Right cardiac atrium (tissue), 5 donors: ENCODE measurements around the gene ZNF865. TPM values are rescaled to one million over a fixed set of nuclear protein-coding genes. Genes with fewer than 3 reads are reported as not detected.
"Not testable (repeated sequence)": the region's sequence is repeated elsewhere in the genome, so short reads cannot be mapped to it uniquely, and the experiment has no call there.

Experiments used
- ATAC-seq, 2 donors: fragments of 200-7000 bp; cut with Tn5 transposase; one replicate each; pipeline versions ENCODE4 v1.8.0 to v1.9.1; 2020; ENCODE audit warnings: moderate library complexity in 2 of 2, mild to moderate bottlenecking in 1 of 2
- DNase-seq, 3 donors: peaks; one replicate each; pipeline ENCODE4 v3.0.0-alpha.2; 2020
- H3K27ac ChIP-seq: one replicate; pipeline ENCODE4 v1.5.1; 2013; ENCODE audit warnings: mild to moderate bottlenecking, low read length, control low read depth, moderate library complexity
- H3K27me3 ChIP-seq: one replicate; pipeline ENCODE4 v1.6.1; 2013; ENCODE audit not compliant: control insufficient read depth, insufficient read depth
- H3K4me1 ChIP-seq: one replicate; pipeline ENCODE4 v1.6.1; 2013; ENCODE audit warnings: low read length; ENCODE audit not compliant: control insufficient read depth, insufficient read depth
- H3K4me3 ChIP-seq: one replicate; pipeline ENCODE4 v1.5.1; 2013; ENCODE audit warnings: low read length, control low read depth
- H3K9me3 ChIP-seq: one replicate; pipeline ENCODE4 v1.6.1; 2013; ENCODE audit warnings: low read length; ENCODE audit not compliant: control insufficient read depth
- WGBS: extraction: QIAGEN DNeasy Blood & Tissue Kit; methylation state at CpG from one replicate; pipeline ENCODE4 v1.1.7; 2013; 5-methylcytosine and 5-hydroxymethylcytosine counted together
- intact Hi-C, 4 donors: fragments of 100-400 bp; cut with DNase I; formaldehyde crosslinking; loops; one replicate each; pipeline versions ENCODE4 v1.11.0 to v1.14.0; 2022 to 2023
- long read RNA-seq, 4 donors: library from polyadenylated mRNA; unstranded; transcript quantifications; one replicate each; pipeline ENCODE4 v2.0.0, GENCODE V29; 2020 to 2021
- polyA plus RNA-seq: library from polyadenylated mRNA; stranded (reverse); fragments of 200-250 nt; gene quantifications from one replicate; pipeline ENCODE4 v1.2.3, GENCODE V29; 2013
- total RNA-seq, 4 donors: library from RNA; stranded (reverse); fragmentation: NEBNext Ultra II Directional; extraction: Animal tissue kit (Norgen Biotek cat#: 25700); gene quantifications; one replicate each; pipeline ENCODE4 v1.2.1, GENCODE V29; 2021
- donor health status: healthy with polysubstance abuse.
- donor health status: DM: no; HTN: yes; CAD: no.
- donor health status: DM: no; HTN: no; CAD: no.
- donor health status: DM: no; HTN: yes; CAD: no; lungs with severe emphysema.
- donor health status: DM: yes; HTN: yes; CAD: no.

ZNF865 gene
- total RNA-seq (10 to 100 TPM; 19.4 to 20.8 (median 20.2) TPM), polyA plus RNA-seq (17.2 TPM)
- long read RNA-seq, donor 1, partial matches to known transcripts: 0 of 14 reads
- long read RNA-seq, donor 1, other reads (novel, unspliced or antisense): 14 of 14 reads
- long read RNA-seq, donor 2, partial matches to known transcripts: 0 of 10 reads
- long read RNA-seq, donor 2, other reads (novel, unspliced or antisense): 10 of 10 reads
- long read RNA-seq, donor 3, partial matches to known transcripts: 0 of 7 reads
- long read RNA-seq, donor 3, other reads (novel, unspliced or antisense): 7 of 7 reads
- long read RNA-seq, donor 4, partial matches to known transcripts: 0 of 14 reads
- long read RNA-seq, donor 4, other reads (novel, unspliced or antisense): 14 of 14 reads

DNA sequence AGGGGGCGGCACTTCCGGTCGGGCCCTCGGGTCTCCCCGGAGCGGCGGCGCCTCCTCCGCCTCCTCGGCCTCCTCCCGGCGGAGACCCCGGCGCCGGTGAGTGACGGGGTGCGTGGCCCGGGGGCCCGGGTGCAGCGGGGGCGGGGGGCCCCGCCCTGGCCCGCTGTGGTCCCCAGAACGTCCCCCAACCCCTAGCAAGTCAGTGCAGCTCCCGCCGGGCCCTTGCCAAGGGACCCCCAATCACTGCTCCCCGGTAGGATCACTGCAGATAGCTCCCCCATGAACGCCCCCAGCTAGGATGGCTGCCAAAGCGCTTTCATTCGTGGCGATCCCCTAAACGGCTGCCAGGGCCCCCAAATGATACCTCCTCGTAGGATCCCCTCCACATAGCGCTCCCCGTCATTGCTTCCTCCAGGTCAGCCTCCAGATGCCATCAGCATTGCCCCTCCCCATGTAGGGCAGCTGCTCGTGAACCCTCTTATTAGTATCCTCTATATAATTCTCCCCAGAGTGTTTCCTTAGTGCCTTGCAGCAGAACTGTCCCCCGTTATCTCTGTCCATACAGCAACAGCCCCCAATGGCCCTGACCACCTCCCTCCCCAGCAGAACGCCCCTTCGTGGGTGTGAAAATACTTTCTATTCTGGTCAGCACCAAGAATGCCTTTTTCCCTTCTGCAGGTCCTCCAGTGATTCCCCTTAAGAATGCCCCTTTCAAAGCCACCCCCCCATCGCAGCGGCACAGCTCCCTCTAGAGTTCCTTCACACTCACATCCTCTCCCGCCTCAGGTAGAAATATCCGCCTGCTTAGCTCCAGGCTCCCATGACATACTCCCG is at the start of gene ZNF865:
TSS of gene ZNF865 (plus strand) at position 11 of the 834 bp plus-strand sequence. CDS start 7,972 bp downstream, outside the sequence.
- H3K4me1 ChIP-seq: peaks cover 7% of the 10 kb centered on the region

DNA sequence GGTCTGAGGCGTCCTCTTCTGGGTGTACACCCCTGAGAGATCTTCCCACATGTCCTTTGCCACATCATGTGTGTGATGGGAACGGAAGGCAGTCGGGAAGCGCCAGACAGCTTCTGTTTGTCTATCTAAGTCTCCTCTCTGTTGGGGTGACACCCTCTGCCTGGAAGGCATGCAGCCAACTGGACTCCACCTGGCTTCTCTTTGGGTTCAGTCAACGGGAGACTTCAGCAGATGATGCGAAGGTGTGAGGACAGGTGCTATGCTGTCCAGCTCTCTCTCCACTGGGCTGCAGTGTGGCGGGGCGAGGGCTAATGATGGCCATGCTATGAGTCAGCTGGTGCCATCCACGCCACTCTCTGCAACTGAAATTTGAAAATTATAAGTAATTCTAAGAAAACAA is 45.8 kb upstream of the ZNF865 start:
- H3K4me1 ChIP-seq: no peaks in the 10 kb centered on the region
- ATAC-seq (no peak), DNase-seq (peak in 2 of 3 donors; percentile 13 to 30)
- intact Hi-C loops: no loop called here
- no peaks in the 10 kb centered on the region for H3K27me3 ChIP-seq
- no peak overlapping the region for H3K4me3 ChIP-seq
- 77% methylated on average over 9 of the region's 9 CpGs for WGBS
- no peak overlapping the region for H3K27ac ChIP-seq
- H3K9me3 ChIP-seq: no peaks in the 10 kb centered on the region

More for the DNA sequence above, at the start of gene ZNF865:
- peak within 1 kb of the TSS; percentile 98 for H3K27ac ChIP-seq
- no peaks in the 10 kb centered on the region for H3K27me3 ChIP-seq
- ATAC-seq (peak; percentile 36 to 39), DNase-seq (peak; percentile 66 to 86 (median 84))
- WGBS: under 1% methylated on average over 44 of the region's 44 CpGs
- H3K9me3 ChIP-seq: no peaks in the 10 kb centered on the region
- peak within 1 kb of the TSS; percentile 75 for H3K4me3 ChIP-seq
- intact Hi-C loops: loop anchor here in 3 of 4 donors (5.0 to 10.0 kb wide), 2 partner anchors 89 to 91 kb away; no protein-coding TSS in a partner anchor

DNA sequence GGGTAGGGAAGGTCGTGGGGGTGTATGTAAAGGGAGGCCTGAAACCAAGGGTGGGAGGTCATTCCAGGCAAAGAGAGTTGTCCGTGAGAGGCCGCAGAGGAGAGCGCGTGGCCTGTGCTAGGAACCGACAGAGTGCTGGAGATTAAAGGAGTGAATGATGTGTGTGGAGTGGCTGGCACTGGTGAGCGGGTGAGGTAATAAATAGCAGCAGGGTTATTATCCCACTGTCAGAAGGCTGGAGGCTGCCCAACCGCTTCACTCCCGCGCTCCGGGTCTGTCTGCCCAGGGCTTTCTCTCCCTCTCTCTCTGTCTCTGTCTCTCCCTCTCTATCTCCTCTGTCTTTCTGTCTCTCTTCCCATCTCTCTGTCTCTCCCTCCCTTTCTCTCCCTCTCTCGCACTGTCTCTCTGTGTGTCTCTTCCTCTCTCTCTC is 42.2 kb upstream of the ZNF865 start:
- H3K27me3 ChIP-seq: no peaks in the 10 kb centered on the region
- DNase-seq (peak; percentile 59 to 83 (median 83)), ATAC-seq (peak; percentile 88 to 91)
- H3K27ac ChIP-seq: peak overlapping the region; percentile 77
- no peaks in the 10 kb centered on the region for H3K9me3 ChIP-seq
- intact Hi-C loops: no loop called here
- H3K4me1 ChIP-seq: no peaks in the 10 kb centered on the region
- 30% methylated on average over 12 of the region's 12 CpGs for WGBS
- H3K4me3 ChIP-seq: no peak overlapping the region

DNA sequence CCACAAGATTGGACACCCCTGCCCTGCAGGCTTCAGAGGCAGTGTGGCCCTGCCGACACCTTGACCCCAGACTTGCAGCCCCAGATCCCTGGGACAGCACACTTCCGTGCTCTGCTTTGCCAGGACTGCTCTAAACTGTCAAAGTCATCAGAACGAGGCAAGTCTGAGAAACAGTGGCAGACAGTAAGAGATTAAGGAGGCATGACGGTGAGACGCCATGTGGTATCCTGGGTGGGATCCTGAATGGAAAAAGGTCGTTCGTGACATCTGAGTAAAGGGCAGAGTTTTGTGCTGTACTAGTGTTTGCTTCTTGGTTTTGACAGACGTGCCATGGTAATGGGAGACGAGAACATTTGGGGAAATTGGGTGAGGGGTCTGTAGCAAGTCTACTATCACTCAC is 38.6 kb upstream of the ZNF865 start:
- Histone ChIP-seq H3K4me1 (no peaks in the 10 kb centered on the region), H3K4me3 (no peak overlapping the region), H3K9me3 (no peaks in the 10 kb centered on the region), H3K27me3 (no peaks in the 10 kb centered on the region), H3K27ac (no peak overlapping the region)
- WGBS: 34% methylated on average over 9 of the region's 9 CpGs
- ATAC-seq (no peak), DNase-seq (peak in 1 of 3 donors; percentile 22)
- intact Hi-C loops: no loop called here

DNA sequence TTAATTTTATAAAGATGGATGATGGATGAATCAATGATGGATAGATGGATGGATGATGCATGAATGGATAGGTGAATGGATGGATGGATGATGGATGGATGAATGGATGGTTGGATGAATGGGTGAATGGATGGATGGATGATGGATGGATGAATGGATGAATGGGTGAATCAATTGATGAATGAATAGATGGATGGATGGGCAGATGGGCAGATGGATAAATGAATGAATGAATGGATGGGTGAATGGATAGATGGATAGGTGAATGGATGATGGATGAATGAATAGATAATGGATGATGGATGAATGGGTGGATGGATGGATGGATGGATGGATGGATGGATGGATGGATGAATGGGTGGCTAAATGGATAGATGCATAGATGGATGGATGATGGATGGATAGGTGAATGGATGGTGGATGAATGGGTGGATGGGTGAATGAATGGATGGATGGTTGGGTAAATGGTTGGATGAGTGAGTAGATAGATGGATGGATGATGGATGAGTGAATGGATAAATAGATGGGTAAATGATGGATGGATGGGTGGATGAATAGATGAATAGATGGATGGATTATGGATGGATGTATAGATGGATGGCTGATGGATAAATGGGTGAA is 37.6 kb upstream of the ZNF865 start:
- H3K4me3 ChIP-seq: no peak overlapping the region
- H3K4me1 ChIP-seq: no peaks in the 10 kb centered on the region
- no peaks in the 10 kb centered on the region for H3K27me3 ChIP-seq
- ATAC-seq (no peak), DNase-seq (no peak)
- no peak overlapping the region for H3K27ac ChIP-seq
- no peaks in the 10 kb centered on the region for H3K9me3 ChIP-seq
- intact Hi-C loops: no loop called here

DNA sequence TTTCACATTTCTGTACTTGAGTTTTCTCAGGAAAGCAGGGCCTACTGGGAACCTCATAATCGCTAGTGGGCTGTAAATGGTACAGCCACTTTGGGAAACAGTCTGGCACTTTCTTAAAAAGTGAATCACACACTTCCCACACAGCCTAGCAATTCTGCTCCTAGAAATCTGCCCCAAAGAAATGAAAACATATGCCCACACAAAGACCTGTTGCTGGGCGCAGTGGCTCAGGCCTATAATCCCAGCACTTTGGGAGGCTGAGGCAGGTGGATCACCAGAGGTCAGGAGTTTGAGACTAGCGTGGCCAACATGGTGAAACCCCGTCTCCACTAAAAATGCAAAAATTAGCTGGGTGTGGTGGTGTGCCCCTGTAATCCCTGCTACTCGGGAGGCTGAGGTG is 36.0 kb upstream of the ZNF865 start:
- H3K9me3 ChIP-seq, intact Hi-C loops, H3K27ac ChIP-seq, H3K27me3 ChIP-seq, H3K4me1 ChIP-seq, H3K4me3 ChIP-seq, DNase-seq, ATAC-seq: not testable (repeated sequence)
- 92% methylated on average over 5 of the region's 5 CpGs for WGBS

DNA sequence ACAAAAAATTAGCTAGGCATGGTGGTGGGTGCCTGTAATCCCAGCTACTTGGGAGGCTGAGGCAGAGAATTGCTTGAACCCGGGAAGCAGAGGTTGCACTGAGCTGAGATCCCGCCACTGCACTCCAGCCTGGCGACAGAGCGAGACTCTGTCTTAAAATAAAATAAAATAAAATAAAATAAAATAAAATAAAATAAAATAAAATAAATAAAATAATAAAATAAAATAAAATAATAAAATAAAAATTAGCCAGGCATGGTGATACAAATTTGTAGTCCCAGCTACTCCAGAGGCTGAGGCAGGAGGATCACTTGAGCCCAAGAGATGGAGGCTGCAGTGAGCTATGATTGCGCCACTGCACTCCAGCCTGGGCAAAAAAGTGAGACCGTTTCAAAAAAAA is 31.5 kb upstream of the ZNF865 start:
- intact Hi-C loops, H3K27ac ChIP-seq, ATAC-seq, H3K4me3 ChIP-seq, H3K4me1 ChIP-seq, H3K27me3 ChIP-seq, H3K9me3 ChIP-seq: not testable (repeated sequence)
- WGBS: 94% methylated on average over 6 of the region's 6 CpGs
- peak in 1 of 3 donors; percentile 2 for DNase-seq

DNA sequence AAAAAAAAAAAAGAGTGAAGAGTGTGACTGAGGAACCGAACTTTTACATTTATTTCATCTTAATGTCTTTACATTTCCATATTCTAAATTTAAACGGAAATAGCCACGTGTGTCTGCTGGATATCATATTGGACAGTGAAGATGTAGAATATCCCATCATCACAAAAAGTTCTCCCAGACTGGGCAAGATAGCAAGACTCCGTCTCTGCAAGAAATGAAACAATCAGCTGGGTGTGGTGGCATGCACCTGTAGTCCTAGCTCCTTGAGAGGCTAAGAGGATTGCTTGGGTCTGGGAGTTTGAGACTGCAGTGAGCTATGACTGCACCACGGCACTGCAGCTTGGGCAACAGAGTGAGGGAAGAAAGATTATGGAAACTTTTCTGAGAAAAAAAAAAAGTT is 28.7 kb upstream of the ZNF865 start:
- Histone ChIP-seq H3K9me3 (no peaks in the 10 kb centered on the region), H3K27me3 (no peaks in the 10 kb centered on the region), H3K4me3 (no peak overlapping the region), H3K27ac (no peak overlapping the region), H3K4me1 (peaks cover 5% of the 10 kb centered on the region)
- ATAC-seq: no peak
- WGBS: 86% methylated on average over 5 of the region's 5 CpGs
- DNase-seq: peak in 1 of 3 donors; percentile 3
- intact Hi-C loops: no loop called here

DNA sequence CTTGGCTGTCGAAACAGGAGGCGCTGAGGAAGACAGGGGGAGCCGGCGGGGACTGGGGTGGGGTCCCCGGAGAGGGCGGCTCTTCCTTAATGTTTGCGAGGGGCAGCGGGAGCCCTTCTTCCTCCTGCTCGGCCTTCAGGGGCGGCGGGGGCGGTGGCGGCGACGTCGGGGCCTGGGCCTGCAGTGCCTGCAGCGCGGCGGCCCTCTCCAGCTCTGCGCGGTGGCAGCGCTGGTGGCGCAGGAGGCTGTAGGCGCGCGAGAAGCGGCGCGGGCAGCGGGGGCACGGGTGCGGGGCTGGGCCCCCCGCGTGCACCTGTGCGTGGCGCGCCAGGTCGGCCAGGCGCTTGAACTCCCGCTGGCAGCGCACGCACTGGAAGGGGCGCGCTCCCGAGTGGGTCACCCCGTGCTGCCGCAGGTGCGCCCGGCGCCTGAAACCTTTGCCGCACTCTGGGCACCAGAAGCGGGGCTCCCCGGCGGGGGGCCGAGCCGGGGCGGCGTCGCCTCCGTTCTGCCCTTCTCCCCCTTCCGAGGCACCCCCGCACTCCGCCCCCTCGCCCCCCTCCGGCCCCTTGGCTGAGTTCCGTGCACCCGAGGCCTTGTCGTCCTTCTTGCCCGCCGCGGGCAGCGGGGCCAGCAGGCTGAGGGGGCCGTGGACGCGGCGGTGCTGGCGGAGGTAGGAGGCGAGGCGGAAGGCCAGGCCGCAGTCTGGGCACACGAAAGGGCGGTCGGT is 27.3 kb upstream of the ZNF865 start:
- no peak overlapping the region for H3K4me3 ChIP-seq
- ATAC-seq (no peak), DNase-seq (peak in 2 of 3 donors; percentile 20 to 54)
- peaks cover 5% of the 10 kb centered on the region for H3K4me1 ChIP-seq
- WGBS: 95% methylated on average over 83 of the region's 83 CpGs
- H3K27ac ChIP-seq: no peak overlapping the region
- H3K9me3 ChIP-seq: no peaks in the 10 kb centered on the region
- no peaks in the 10 kb centered on the region for H3K27me3 ChIP-seq
- intact Hi-C loops: no loop called here
